ENCODE results near the gene GRM5.

The GRM5 gene

DNA sequence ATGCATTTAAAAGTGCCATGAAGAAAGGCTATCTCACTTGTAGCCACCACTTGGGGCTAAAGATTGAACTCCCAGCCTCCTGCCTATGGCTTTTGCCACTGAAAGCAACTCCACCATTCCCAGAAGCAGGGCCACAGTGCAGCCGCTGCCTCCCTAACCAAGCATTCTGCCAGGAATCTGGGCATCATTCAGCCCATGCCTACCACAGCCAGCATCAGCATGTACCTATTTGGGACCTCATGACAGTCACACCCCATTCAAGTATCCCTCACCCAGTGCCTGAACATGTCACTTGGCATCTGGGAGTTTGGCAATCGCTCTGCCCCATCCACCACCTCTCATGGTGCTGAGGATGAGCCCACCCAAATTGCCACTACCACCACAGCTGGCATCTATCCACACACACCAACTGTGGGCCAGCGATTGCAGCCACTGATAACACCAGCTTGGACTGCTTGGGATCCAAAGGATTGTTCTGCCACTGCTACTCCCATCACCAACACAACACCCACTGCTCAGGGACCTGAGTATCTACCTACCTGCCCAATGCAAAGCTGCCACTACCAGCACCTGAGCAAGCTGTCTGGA is 234.4 kb downstream of the GRM5 start:
- Histone ChIP-seq H3K36me3 (ENCODE audit: control insufficient read depth, insufficient read depth, low read length) (no peaks in the 10 kb centered on the region), H3K4me2 (ENCODE audit: low read length) (no peak overlapping the region), H3K9ac (no peak overlapping the region)

GRCh38 chr11:88827018-88827676 is 238.6 kb downstream of the GRM5 start:
- no peak overlapping the region for H3K4me2 ChIP-seq (ENCODE audit: low read length)
- H3K27ac ChIP-seq: no peak overlapping the region
- no peak overlapping the region for H3K4me3 ChIP-seq (ENCODE audit: low read depth, low read length)

More for the DNA sequence above, 234.4 kb downstream of the GRM5 start:
- no peak for TF ChIP-seq CTCF (IDR thresholded peaks at IDR 0.05)
- Histone ChIP-seq H3K27ac (no peak overlapping the region), H3K27me3 (ENCODE audit: control insufficient read depth, insufficient read depth, low read length) (no peaks in the 10 kb centered on the region), H3K4me1 (no peaks in the 10 kb centered on the region), H3K9me3 (ENCODE audit: control insufficient read depth, low read length) (no peaks in the 10 kb centered on the region), H2AFZ (no peak overlapping the region), H3K79me2 (no peaks in the 10 kb centered on the region), H3K4me3 (ENCODE audit: low read depth, low read length) (no peak overlapping the region)

DNA sequence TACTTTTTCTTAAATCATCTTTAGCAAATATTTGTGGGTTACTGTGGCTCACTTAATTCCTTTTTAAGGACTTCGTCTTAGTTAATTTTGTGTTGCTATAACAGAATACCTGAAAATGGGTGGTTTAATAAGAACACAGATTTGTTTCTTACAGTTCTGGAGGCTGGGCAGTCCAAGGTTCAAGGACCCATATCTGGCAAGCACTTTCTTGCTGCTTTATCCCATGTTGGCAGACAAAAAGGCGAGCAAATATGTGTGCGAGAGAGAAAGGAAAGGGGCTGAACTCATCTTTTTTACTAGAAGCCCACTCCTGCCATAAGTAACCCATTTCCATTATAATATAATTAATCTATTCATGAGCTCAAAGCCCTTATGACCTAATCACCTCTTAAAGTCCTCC is 246.2 kb downstream of the GRM5 start:
- H3K4me1 ChIP-seq: no peaks in the 10 kb centered on the region
- no peaks in the 10 kb centered on the region for H3K79me2 ChIP-seq
- no peaks in the 10 kb centered on the region for H3K36me3 ChIP-seq (ENCODE audit: control insufficient read depth, insufficient read depth, low read length)
- H3K4me3 ChIP-seq (ENCODE audit: low read depth, low read length): no peak overlapping the region
- H3K9ac ChIP-seq: no peak overlapping the region
- no peak for TF ChIP-seq CTCF (IDR thresholded peaks at IDR 0.05)
- no peaks in the 10 kb centered on the region for H3K9me3 ChIP-seq (ENCODE audit: control insufficient read depth, low read length)
- H3K27ac ChIP-seq: no peak overlapping the region
- no peaks in the 10 kb centered on the region for H3K27me3 ChIP-seq (ENCODE audit: control insufficient read depth, insufficient read depth, low read length)
- no peak overlapping the region for H2AFZ ChIP-seq
- no peak overlapping the region for H3K4me2 ChIP-seq (ENCODE audit: low read length)

More at GRCh38 chr11:88827018-88827676, 238.6 kb downstream of the GRM5 start:
- H3K4me1 ChIP-seq: no peaks in the 10 kb centered on the region
- no peak overlapping the region for H2AFZ ChIP-seq
- no peaks in the 10 kb centered on the region for H3K79me2 ChIP-seq
- H3K36me3 ChIP-seq (ENCODE audit: control insufficient read depth, insufficient read depth, low read length): no peaks in the 10 kb centered on the region
- TF ChIP-seq CTCF (IDR thresholded peaks at IDR 0.05): no peak
- H3K9ac ChIP-seq: no peak overlapping the region
- H3K9me3 ChIP-seq (ENCODE audit: control insufficient read depth, low read length): no peaks in the 10 kb centered on the region
- no peaks in the 10 kb centered on the region for H3K27me3 ChIP-seq (ENCODE audit: control insufficient read depth, insufficient read depth, low read length)

DNA sequence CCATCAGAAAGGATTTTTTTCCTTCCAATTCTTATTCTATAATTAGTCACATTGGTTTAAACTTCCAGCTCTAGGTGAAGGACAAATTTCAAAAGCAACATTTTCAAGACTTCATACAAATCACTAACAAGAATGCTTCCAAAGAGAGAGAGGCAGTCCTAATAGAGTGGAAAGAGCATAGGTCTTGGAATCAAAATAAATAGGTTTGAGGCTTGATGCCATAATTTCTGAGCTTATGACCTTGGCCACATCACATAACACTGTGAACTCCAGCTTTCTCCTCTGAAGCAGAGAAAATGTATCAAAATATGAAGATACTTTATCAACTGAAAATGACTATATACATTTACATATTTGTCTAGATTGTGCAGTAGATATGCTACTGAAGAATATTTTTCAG is 246.8 kb downstream of the GRM5 start:
- no peak overlapping the region for H3K4me3 ChIP-seq (ENCODE audit: low read depth, low read length)
- no peaks in the 10 kb centered on the region for H3K79me2 ChIP-seq
- no peak overlapping the region for H3K27ac ChIP-seq
- H3K9ac ChIP-seq: no peak overlapping the region
- no peaks in the 10 kb centered on the region for H3K36me3 ChIP-seq (ENCODE audit: control insufficient read depth, insufficient read depth, low read length)
- no peak for TF ChIP-seq CTCF (IDR thresholded peaks at IDR 0.05)
- no peak overlapping the region for H2AFZ ChIP-seq
- no peak overlapping the region for H3K4me2 ChIP-seq (ENCODE audit: low read length)
- H3K9me3 ChIP-seq (ENCODE audit: control insufficient read depth, low read length): no peaks in the 10 kb centered on the region
- no peaks in the 10 kb centered on the region for H3K27me3 ChIP-seq (ENCODE audit: control insufficient read depth, insufficient read depth, low read length)
- H3K4me1 ChIP-seq: no peaks in the 10 kb centered on the region

DNA sequence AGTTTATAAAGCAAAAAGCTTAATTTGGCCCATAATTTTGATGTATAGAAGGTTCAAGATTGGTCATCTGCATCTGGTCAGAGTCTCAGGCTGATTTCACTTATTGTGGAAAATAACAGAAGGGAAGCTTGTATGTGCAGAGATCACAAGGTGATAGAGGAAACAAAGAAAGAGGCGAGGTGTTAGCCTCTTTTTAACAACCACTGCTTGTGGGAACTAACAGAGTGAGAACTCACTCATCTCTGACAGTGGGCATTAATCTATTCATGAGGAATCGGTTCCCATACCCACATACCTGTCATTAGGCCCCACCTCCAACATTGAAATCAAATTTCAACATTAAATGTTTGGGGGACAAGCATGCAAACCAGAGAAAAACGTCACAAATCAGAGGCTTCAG is 250.3 kb downstream of the GRM5 start:
- no peak for TF ChIP-seq CTCF (IDR thresholded peaks at IDR 0.05)
- Histone ChIP-seq H3K27ac (no peak overlapping the region), H2AFZ (no peak overlapping the region)

More for the DNA sequence above, 250.3 kb downstream of the GRM5 start:
- Histone ChIP-seq H3K9me3 (ENCODE audit: control insufficient read depth, low read length) (no peaks in the 10 kb centered on the region), H3K36me3 (ENCODE audit: control insufficient read depth, insufficient read depth, low read length) (no peaks in the 10 kb centered on the region), H3K79me2 (no peaks in the 10 kb centered on the region), H3K4me2 (ENCODE audit: low read length) (no peak overlapping the region), H3K9ac (no peak overlapping the region), H3K4me3 (ENCODE audit: low read depth, low read length) (no peak overlapping the region), H3K27me3 (ENCODE audit: control insufficient read depth, insufficient read depth, low read length) (no peaks in the 10 kb centered on the region), H3K4me1 (no peaks in the 10 kb centered on the region)

All from parathyroid adenoma (tissue), 2 donors.